HEK293 (cell line): ENCODE results near the gene BTBD6.

Source experiments
- CTCF ChIA-PET: fragments of 350-600 bp; formaldehyde crosslinking; extraction: SDS; loops from one replicate; lab custom pipeline; 2021; ENCODE audit warnings: antibody characterized with exemption; lab: Yijun Ruan, JAX
- POLR2A ChIA-PET: fragments of 300-600 bp; formaldehyde crosslinking; extraction: SDS; loops from one replicate; lab custom pipeline; 2020; ENCODE audit warnings: antibody characterized with exemption, inconsistent platforms; lab: Yijun Ruan, JAX
- H3K27ac ChIP-seq: fragments of 200-500 bp; sonication (Bioruptor generic); 2 replicates; pipeline ENCODE4 v1.5.1; 2014; ENCODE audit warnings: low read depth, low read length, control low read depth, inconsistent platforms; ENCODE audit errors: extremely low read depth
- H3K36me3 ChIP-seq, 2 experiments: fragments of 200-500 bp in 1 of 2; sonication (Bioruptor generic) in 1 of 2; 1 replicate in 1 of 2; 2 replicates in 1 of 2; pipeline ENCODE4 v1.5.1; 2014 to 2017; ENCODE audit warnings: inconsistent platforms in 2 of 2, low read length in 2 of 2; ENCODE audit not compliant: control insufficient read depth in 2 of 2, insufficient read depth in 1 of 2
- H3K4me1 ChIP-seq: fragments of 200-500 bp; sonication (Bioruptor generic); 2 replicates; pipeline ENCODE4 v1.5.1; 2014; ENCODE audit warnings: mild to moderate bottlenecking, low read length, inconsistent platforms; ENCODE audit not compliant: control insufficient read depth, insufficient read depth
- H3K4me3 ChIP-seq: 2 replicates; pipeline ENCODE4 v1.5.1; 2011; ENCODE audit warnings: low read depth, mild to moderate bottlenecking, control low read depth, low read length, moderate library complexity
- H3K9me3 ChIP-seq: fragments of 200-500 bp; sonication (Bioruptor generic); 2 replicates; pipeline ENCODE4 v1.5.1; 2014; ENCODE audit warnings: low read depth, low read length, inconsistent platforms; ENCODE audit not compliant: control insufficient read depth, insufficient read depth
- HOXD13 ChIP-seq: sonication (generic); formaldehyde crosslinking; IDR thresholded peaks from 2 replicates; pipeline ENCODE4 v1.8.0; 2022; ENCODE audit warnings: missing genetic modification reagents, borderline replicate concordance
- KLF10 ChIP-seq: fragments of 450-650 bp; IDR thresholded peaks from 2 replicates; pipeline ENCODE4 v1.5.1; 2018; ENCODE audit warnings: missing biosample characterization, mild to moderate bottlenecking, missing genetic modification characterization
- KLF9 ChIP-seq: fragments of 450-650 bp; formaldehyde crosslinking; IDR thresholded peaks from 2 replicates; pipeline ENCODE4 v1.5.1; 2016; ENCODE audit warnings: missing biosample characterization, missing genetic modification characterization, low read depth
- OSR2 ChIP-seq: fragments of 450-650 bp; formaldehyde crosslinking; IDR thresholded peaks from 2 replicates; pipeline ENCODE4 v1.5.1; 2016; ENCODE audit warnings: missing biosample characterization, missing genetic modification characterization
- PATZ1 ChIP-seq: fragments of 450-650 bp; formaldehyde crosslinking; IDR thresholded peaks from 2 replicates; pipeline ENCODE4 v1.5.1; 2016; ENCODE audit warnings: missing biosample characterization, missing genetic modification characterization
- SP2 ChIP-seq: fragments of 450-650 bp; formaldehyde crosslinking; IDR thresholded peaks from 2 replicates; pipeline ENCODE4 v1.5.1; 2016; ENCODE audit warnings: missing biosample characterization, missing genetic modification characterization
- ZBTB17 ChIP-seq: fragments of 450-650 bp; formaldehyde crosslinking; IDR thresholded peaks from 2 replicates; pipeline ENCODE4 v1.5.1; 2016; ENCODE audit warnings: missing biosample characterization, missing genetic modification characterization
- ZBTB8A ChIP-seq: fragments of 450-650 bp; formaldehyde crosslinking; IDR thresholded peaks from 2 replicates; pipeline ENCODE4 v1.5.1; 2016; ENCODE audit warnings: missing biosample characterization, missing genetic modification characterization
- ZFP37 ChIP-seq: fragments of 450-650 bp; formaldehyde crosslinking; IDR thresholded peaks from 2 replicates; pipeline ENCODE4 v1.5.1; 2016; ENCODE audit warnings: missing biosample characterization, missing genetic modification characterization
- ZIC2 ChIP-seq: fragments of 450-650 bp; formaldehyde crosslinking; IDR thresholded peaks from 2 replicates; pipeline ENCODE4 v1.5.1; 2016; ENCODE audit warnings: missing biosample characterization, missing genetic modification characterization
- ZNF221 ChIP-seq: fragments of 450-650 bp; formaldehyde crosslinking; IDR thresholded peaks from 2 replicates; pipeline ENCODE4 v1.5.1; 2017; ENCODE audit warnings: missing biosample characterization, missing genetic modification characterization, borderline replicate concordance
- ZNF24 ChIP-seq: fragments of 450-650 bp; formaldehyde crosslinking; IDR thresholded peaks from 2 replicates; pipeline ENCODE4 v1.5.1; 2016; ENCODE audit warnings: missing biosample characterization, missing genetic modification characterization
- ZNF292 ChIP-seq: fragments of 450-650 bp; formaldehyde crosslinking; IDR thresholded peaks from 2 replicates; pipeline ENCODE4 v1.5.1; 2016; ENCODE audit warnings: low read depth, missing biosample characterization, missing genetic modification characterization, borderline replicate concordance
- ZNF302 ChIP-seq: fragments of 450-650 bp; formaldehyde crosslinking; IDR thresholded peaks from 2 replicates; pipeline ENCODE4 v1.5.1; 2016; ENCODE audit warnings: missing biosample characterization, missing genetic modification characterization, low read depth
- ZNF341 ChIP-seq: fragments of 450-650 bp; formaldehyde crosslinking; IDR thresholded peaks from 2 replicates; pipeline ENCODE4; 2016; ENCODE audit warnings: low read depth, missing biosample characterization, missing genetic modification characterization
- ZNF37A ChIP-seq: fragments of 450-650 bp; IDR thresholded peaks from 2 replicates; pipeline ENCODE4 v1.5.1; 2018; ENCODE audit warnings: missing biosample characterization, missing genetic modification characterization
- ZNF391 ChIP-seq: fragments of 450-650 bp; formaldehyde crosslinking; IDR thresholded peaks from 2 replicates; pipeline ENCODE4 v1.5.1; 2016; ENCODE audit warnings: low read depth, missing biosample characterization, missing genetic modification characterization, borderline replicate concordance
- ZNF501 ChIP-seq: fragments of 450-650 bp; formaldehyde crosslinking; IDR thresholded peaks from 2 replicates; pipeline ENCODE4 v1.5.1; 2016; ENCODE audit warnings: missing biosample characterization, missing genetic modification characterization
- ZNF558 ChIP-seq: fragments of 450-650 bp; formaldehyde crosslinking; IDR thresholded peaks from 2 replicates; pipeline ENCODE4 v1.5.1; 2016; ENCODE audit warnings: missing biosample characterization, missing genetic modification characterization
- ZNF626 ChIP-seq: fragments of 450-650 bp; sonication (Bioruptor Pico); formaldehyde crosslinking; IDR thresholded peaks from 2 replicates; pipeline ENCODE4 v1.5.1; 2018; ENCODE audit warnings: missing biosample characterization, missing genetic modification characterization, inconsistent platforms
- ZNF677 ChIP-seq: fragments of 450-650 bp; IDR thresholded peaks from 2 replicates; pipeline ENCODE4 v1.5.0; 2018; ENCODE audit warnings: missing biosample characterization, mild to moderate bottlenecking, missing genetic modification characterization, moderate library complexity
- ZNF747 ChIP-seq: fragments of 450-650 bp; formaldehyde crosslinking; IDR thresholded peaks from 2 replicates; pipeline ENCODE4 v1.5.1; 2016; ENCODE audit warnings: missing biosample characterization, missing genetic modification characterization
- ZNF777 ChIP-seq: fragments of 450-650 bp; formaldehyde crosslinking; IDR thresholded peaks from 2 replicates; pipeline ENCODE4 v1.5.1; 2017; ENCODE audit warnings: missing biosample characterization, missing genetic modification characterization, borderline replicate concordance
- ZSCAN23 ChIP-seq: fragments of 450-650 bp; formaldehyde crosslinking; IDR thresholded peaks from 2 replicates; pipeline ENCODE4 v1.5.1; 2016; ENCODE audit warnings: missing biosample characterization, missing genetic modification characterization
- TF ChIP-seq, protein P1 (sequence below): IDR thresholded peaks from 2 replicates; pipeline ENCODE4 v1.6.1; 2011; ENCODE audit warnings: mild to moderate bottlenecking, low read depth, low read length, borderline replicate concordance

The BTBD6 gene

GRCh38 chr14:105248368-105249181, at the start of gene BTBD6:
Gene BTBD6, plus strand, starts transcription at chr14:105248533. Its CDS starts 179 bp downstream, at chr14:105248712.
- POLR2A ChIA-PET: interaction anchor here (0.6 to 1.5 kb wide), 8 partner anchors 11 to 1111 kb away, joined by 3 to 7 read pairs (median 3); partner anchors contain the start of gene BRF1

DNA sequence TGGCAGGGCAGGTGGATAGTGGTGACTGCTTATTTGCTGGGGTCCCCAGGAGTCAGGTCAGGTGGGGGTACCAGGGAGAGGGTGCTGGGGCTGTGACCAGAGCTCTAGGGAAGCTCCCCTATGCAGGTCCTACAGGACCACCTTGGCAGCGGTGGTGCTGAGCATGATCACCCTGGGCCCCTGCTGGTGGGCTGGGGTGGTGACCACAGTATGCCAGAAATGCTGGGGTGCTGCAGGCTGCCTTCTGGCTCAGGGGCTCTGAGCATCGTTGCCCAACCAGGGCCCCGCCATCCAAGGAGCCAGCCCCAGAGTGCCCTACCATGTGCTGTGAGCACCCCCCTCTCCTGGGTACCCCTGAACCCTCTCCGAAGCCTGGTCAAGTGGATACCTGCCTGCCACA, 49.7 kb upstream of the BTBD6 start:
- Histone ChIP-seq H3K27ac (no peak overlapping the region), H3K36me3 (no peaks in the 10 kb centered on the region), H3K4me3 (no peak overlapping the region), H3K9me3 (no peaks in the 10 kb centered on the region), H3K4me1 (no peaks in the 10 kb centered on the region)
- ChIA-PET CTCF (interaction anchor here (2.1 kb wide), 1 partner anchor 26 kb away, joined by 4 read pairs; no protein-coding TSS in a partner anchor), POLR2A (no interaction called here)
- TF ChIP-seq ZNF558 (tag by site-specific recombination) (no peak), ZBTB17 (tag by site-specific recombination) (no peak), ZNF302 (no peak), HOXD13 (CRISPR knock-in tag) (no peak), ZNF391 (no peak), ZNF777 (tag by site-specific recombination) (no peak), PATZ1 (tag by site-specific recombination) (no peak), ZNF292 (no peak), ZNF37A (no peak), ZNF501 (tag by site-specific recombination) (no peak), ZNF24 (tag by site-specific recombination) (no peak), ZFP37 (tag by site-specific recombination) (no peak), ZNF221 (tag by site-specific recombination) (no peak), ZNF677 (tag by site-specific recombination) (no peak), ZNF341 (tag by site-specific recombination) (no peak), ZIC2 (tag by site-specific recombination) (no peak)
- TF ChIP-seq, protein P1, sequence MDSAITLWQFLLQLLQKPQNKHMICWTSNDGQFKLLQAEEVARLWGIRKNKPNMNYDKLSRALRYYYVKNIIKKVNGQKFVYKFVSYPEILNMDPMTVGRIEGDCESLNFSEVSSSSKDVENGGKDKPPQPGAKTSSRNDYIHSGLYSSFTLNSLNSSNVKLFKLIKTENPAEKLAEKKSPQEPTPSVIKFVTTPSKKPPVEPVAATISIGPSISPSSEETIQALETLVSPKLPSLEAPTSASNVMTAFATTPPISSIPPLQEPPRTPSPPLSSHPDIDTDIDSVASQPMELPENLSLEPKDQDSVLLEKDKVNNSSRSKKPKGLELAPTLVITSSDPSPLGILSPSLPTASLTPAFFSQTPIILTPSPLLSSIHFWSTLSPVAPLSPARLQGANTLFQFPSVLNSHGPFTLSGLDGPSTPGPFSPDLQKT: no peak

More at GRCh38 chr14:105248368-105249181, at the start of gene BTBD6:
- CTCF ChIA-PET: interaction anchor here (0.6 to 1.5 kb wide), 3 partner anchors 10 to 103 kb away, joined by 3 to 5 read pairs (median 4); no protein-coding TSS in a partner anchor
- H3K4me3 ChIP-seq: peak within 1 kb of the TSS; percentile 55
- H3K36me3 ChIP-seq: peaks cover 4 to 54% of the 10 kb centered on the region in 2 experiments; a peak in 2 of 3 replicates
- TF ChIP-seq ZBTB8A (tag by site-specific recombination) (peak; percentile 73; the same call in 1 of the 2 replicates), SP2 (tag by site-specific recombination) (0 out of 2 replicates have a peak, but pooled peaks have one; percentile 9), OSR2 (tag by site-specific recombination) (peak; percentile 32; the same call in 1 of the 2 replicates), KLF9 (tag by site-specific recombination) (0 out of 2 replicates have a peak, but pooled peaks have one; percentile 26), KLF10 (peak; percentile 58; the same call in 1 of the 2 replicates), ZSCAN23 (tag by site-specific recombination) (no peak), ZNF626 (tag by site-specific recombination) (no peak), ZNF677 (tag by site-specific recombination) (peak; percentile 62; the same call in 1 of the 2 replicates), ZNF747 (tag by site-specific recombination) (no peak)
- peaks cover 6% of the 10 kb centered on the region for H3K4me1 ChIP-seq
- H3K9me3 ChIP-seq: no peaks in the 10 kb centered on the region
- H3K27ac ChIP-seq: peak within 1 kb of the TSS; percentile 87; the same call in 1 of the 2 replicates
